GM19025 (cell line): ENCODE results near the gene SKA1.
"Not testable (repeated sequence)": the region's sequence is repeated elsewhere in the genome, so short reads cannot be mapped to it uniquely, and the experiment has no call there.

ENCODE experiments used
- ATAC-seq: cut with Tn5 transposase; IDR thresholded peaks from one replicate; pipeline ENCODE4 v1.9.1; 2021; ENCODE audit warnings: mild to moderate bottlenecking, low read depth, moderate library complexity; ENCODE audit not compliant: unreplicated experiment

Gene SKA1

DNA sequence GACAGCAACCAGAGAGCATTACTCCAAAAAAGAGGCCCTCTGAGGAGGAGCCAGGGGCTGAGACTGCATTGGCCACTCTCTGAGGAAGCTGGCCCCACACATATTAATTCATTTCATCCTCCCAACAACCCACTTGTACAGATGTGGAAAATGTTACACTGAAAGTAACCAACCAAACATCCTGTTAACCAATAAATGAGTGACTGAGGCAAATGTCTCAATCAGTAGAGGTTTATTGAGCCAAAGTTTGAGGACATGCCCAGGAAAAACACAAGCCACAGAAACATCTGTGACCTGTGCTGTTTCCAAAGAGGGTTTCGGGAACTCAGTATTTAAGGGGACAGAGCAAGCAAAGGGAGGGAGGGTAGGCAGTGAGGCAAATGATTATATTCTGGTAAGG is 53.0 kb downstream of the SKA1 start:
- no peak for ATAC-seq

- ATAC-seq: no peak
Measured at GRCh38 chr18:50428531-50429206, 53.8 kb downstream of the SKA1 start.

DNA sequence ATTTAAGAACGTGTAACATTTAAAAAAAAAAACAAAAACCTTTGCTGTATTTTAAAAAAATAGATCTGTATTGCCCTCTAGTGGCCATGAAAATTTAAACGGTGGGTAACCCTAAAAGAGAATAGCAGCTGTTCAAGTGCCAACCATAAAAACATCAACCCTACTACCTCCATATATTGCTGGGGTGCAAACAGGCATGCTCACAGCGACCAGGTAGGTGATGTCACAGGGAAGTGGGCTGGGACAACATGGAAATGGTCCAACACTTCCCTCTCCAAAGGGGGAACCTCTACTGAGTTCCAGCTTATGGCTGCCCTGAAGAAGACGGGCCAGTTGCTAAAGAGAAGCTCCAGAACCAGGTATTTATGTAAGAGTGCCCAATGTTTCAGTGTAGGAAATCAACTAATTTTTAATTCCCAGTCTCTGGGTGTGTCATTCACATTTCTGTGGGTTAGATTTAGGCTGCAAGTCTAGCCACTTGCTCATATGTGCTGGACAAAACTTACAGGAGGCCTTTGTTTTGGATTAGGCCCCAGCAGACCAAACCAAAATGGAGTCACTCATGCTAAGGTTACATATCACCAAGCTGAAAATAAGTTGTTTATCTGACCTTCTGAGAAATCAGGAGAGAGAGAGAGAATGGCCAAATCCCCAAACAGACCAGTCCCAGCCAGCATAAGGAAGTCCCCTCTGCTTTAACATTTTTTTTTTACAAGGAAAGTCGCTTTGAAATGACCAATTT is 54.5 kb downstream of the SKA1 start:
- no peak for ATAC-seq

DNA sequence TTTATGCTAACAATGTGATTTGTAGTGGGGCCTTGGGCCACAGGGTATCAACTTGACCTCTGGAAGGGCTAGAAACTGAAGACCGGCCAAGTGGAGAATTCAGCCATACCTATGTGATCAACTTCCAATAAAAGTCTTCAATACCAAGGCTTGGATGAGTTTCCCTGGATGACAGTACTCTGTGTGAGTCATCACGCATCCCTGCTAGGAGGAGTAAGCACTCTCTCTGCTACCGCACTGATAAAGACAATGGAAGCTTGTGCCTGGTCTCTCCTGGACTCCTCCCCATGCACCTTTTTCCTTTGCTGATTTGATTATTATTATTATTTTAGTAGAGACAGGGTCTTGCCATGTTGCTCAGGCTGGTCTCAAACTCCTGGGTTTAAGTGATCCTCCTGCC is 58.1 kb downstream of the SKA1 start:
- ATAC-seq: no peak

DNA sequence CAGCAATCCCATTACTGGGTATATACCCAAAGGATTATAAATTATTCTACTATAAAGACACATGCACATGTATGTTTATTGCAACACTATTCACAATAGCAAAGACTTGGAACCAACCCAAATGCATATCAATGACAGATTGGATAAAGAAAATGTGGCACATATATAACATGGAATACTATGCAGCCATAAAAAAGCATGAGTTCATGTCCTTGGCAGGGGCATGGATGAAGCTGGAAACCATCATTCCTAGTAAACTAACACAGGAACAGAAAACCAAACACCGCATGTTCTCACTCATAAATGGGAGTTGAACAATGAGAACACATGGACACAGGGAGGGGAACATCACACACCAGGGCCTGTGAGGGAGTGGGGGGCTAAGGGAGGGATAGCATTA is 61.9 kb downstream of the SKA1 start:
- not testable (repeated sequence) for ATAC-seq

DNA sequence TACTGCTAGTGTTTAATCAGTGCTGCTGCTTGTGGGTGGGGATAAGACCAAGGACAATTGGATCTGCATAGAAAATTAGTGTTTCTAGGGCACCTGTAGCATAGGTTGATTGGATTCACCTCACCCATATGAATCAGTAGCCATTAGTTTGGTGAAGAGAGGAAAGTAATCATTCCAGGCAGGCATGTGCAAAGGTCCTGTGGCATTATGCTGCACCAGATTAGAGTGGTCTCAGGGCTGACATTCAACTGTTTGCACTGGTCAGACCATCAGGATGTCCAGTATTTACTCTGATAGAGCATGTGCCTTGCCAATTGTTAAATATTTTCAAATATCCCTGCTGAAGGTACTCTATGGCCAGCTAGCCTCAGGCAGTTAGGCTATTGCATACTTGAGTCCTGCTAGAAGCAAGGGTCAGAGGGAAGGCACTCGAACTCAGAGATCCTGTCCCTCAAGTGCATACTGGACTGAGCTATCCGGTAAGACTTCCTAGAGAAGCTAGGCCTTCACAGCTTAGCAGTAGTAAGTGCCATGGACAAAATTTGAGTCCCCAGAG is 64.7 kb downstream of the SKA1 start:
- no peak for ATAC-seq

GRCh38 chr18:50441016-50441415 is 66.2 kb downstream of the SKA1 start:
- no peak for ATAC-seq

DNA sequence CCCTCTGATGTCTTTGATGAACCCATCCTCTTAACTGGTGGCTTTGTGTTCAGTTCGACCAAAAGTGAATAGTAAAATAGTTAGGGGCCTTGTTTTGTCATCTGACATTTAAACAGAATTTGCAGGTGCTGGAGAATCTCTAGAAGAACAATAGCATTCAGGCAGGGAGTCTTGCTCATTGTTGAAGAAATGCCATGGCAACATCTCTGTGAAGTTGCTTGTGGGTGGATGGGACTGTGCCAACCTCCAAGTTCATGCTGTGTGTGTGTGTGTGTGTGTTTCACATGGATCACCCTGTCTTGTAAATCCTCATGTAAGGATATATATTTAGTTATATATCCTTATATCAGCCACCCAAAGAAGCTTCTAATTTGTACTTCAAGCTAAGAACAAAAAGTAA is 66.7 kb downstream of the SKA1 start:
- ATAC-seq: no peak
